ENCODE measurements around the gene FBXW7. TPM values are rescaled to one million over a fixed set of nuclear protein-coding genes. Genes with fewer than 3 reads are reported as not detected.

The FBXW7 gene
- total and polyA plus RNA-seq, 4 donors, result 6.5 to 62.7 (median 32.5) TPM

DNA sequence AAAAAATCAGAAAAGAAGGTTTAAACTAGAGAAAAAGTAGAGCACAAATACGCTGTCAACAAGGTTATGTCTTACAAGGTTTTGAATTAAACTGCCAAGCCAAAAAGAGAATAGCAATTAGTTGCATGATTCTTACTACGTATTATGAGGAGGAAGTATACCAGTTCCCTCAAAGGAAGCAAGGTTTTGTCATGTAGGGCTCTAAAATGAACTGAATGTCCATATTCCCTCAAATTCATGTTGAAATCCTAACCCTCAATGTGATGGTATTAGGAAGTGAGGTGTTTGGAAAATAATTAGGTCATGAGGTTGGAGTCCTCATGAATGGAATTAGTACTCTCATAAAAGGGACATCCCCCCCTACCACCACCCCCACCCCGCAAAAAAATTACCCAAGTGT is 201.0 kb downstream of the FBXW7 start:
- 62 to 63% methylated on average over 3 of the region's 3 CpGs for whole genome bisulfite sequencing, 2 donors
- ATAC-seq (ENCODE audit: low FRiP score), result no peak

DNA sequence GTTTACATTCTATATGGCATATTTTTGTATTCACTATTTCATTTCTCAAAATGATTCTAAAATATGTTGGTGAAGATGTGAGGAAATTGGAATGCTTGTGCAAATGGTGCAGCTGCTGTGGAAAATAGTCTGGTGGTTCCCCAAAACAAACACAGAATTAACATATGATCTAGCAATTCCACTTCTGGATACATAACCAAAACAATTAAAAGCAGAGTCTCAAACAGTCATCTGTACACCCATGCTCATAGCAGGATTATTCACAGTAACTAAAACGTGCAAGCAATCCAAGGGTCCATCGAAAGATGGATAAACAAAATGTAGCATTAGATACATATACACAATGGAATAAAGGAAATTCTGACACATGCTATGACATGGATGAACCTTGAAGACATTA is 204.8 kb downstream of the FBXW7 start:
- WGBS, 2 donors, result 91 to 94% methylated on average over 2 of the region's 2 CpGs
- Histone ChIP-seq H3K36me3 (ENCODE audit: control insufficient read depth in 1 of 2, insufficient read depth in 2 of 2, low read length in 1 of 2) (no peaks in the 10 kb centered on the region), H3K27ac (ENCODE audit: low read depth in 1 of 2, low read length in 2 of 2) (no peak overlapping the region), H3K4me3 (ENCODE audit: low read length in 2 of 2) (no peak overlapping the region), H3K27me3 (ENCODE audit: control insufficient read depth in 1 of 2, insufficient read depth in 2 of 2, low read length in 1 of 2) (no peaks in the 10 kb centered on the region), H3K9me3 (ENCODE audit: control insufficient read depth, low read length) (no peaks in the 10 kb centered on the region), H3K4me1 (ENCODE audit: control insufficient read depth in 1 of 2, insufficient read depth in 2 of 2, low read length in 2 of 2) (no peaks in the 10 kb centered on the region)
- DNase-seq (no peak), ATAC-seq (ENCODE audit: low FRiP score) (no peak)
- intact Hi-C loops (cut with DNase I), result no loop called here

More for the DNA sequence above, 201.0 kb downstream of the FBXW7 start:
- no peaks in the 10 kb centered on the region for H3K4me1 ChIP-seq (ENCODE audit: control insufficient read depth in 1 of 2, insufficient read depth in 2 of 2, low read length in 2 of 2)
- no peaks in the 10 kb centered on the region for H3K36me3 ChIP-seq (ENCODE audit: control insufficient read depth in 1 of 2, insufficient read depth in 2 of 2, low read length in 1 of 2)
- no peak overlapping the region for H3K27ac ChIP-seq (ENCODE audit: low read depth in 1 of 2, low read length in 2 of 2)
- H3K4me3 ChIP-seq (ENCODE audit: low read length in 2 of 2), result no peak overlapping the region
- no peaks in the 10 kb centered on the region for H3K9me3 ChIP-seq (ENCODE audit: control insufficient read depth, low read length)
- intact Hi-C loops (cut with DNase I), result no loop called here
- no peak for DNase-seq
- no peaks in the 10 kb centered on the region for H3K27me3 ChIP-seq (ENCODE audit: control insufficient read depth in 1 of 2, insufficient read depth in 2 of 2, low read length in 1 of 2)

DNA sequence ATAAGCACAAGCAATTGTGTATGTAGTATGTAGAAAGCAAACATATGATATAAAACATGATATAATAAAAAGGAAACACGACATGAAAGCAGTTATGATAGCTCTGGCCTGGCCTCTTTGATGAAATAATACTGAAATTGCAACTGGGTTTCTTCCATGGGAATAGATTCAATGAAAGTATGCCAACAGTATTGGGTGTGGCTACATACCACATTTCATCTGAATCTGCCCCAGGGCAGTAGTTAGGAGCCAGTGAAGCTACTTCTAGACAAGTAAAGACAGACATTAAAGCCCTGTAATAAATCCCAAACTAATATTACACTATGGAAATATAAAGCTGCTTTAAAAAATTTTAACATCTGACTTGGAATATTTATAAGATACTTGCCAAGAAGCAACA is 207.3 kb downstream of the FBXW7 start:
- Histone ChIP-seq H3K4me3 (ENCODE audit: low read length in 2 of 2) (no peak overlapping the region), H3K27me3 (ENCODE audit: control insufficient read depth in 1 of 2, insufficient read depth in 2 of 2, low read length in 1 of 2) (no peaks in the 10 kb centered on the region), H3K4me1 (ENCODE audit: control insufficient read depth in 1 of 2, insufficient read depth in 2 of 2, low read length in 2 of 2) (no peaks in the 10 kb centered on the region), H3K36me3 (ENCODE audit: control insufficient read depth in 1 of 2, insufficient read depth in 2 of 2, low read length in 1 of 2) (no peaks in the 10 kb centered on the region), H3K9me3 (ENCODE audit: control insufficient read depth, low read length) (no peaks in the 10 kb centered on the region), H3K27ac (ENCODE audit: low read depth in 1 of 2, low read length in 2 of 2) (no peak overlapping the region)
- intact Hi-C loops (cut with DNase I), result no loop called here
- no peak for ATAC-seq (ENCODE audit: low FRiP score)
- WGBS, 2 donors, result 62 to 79% methylated on average over 1 of the region's 1 CpG
- no peak for DNase-seq

DNA sequence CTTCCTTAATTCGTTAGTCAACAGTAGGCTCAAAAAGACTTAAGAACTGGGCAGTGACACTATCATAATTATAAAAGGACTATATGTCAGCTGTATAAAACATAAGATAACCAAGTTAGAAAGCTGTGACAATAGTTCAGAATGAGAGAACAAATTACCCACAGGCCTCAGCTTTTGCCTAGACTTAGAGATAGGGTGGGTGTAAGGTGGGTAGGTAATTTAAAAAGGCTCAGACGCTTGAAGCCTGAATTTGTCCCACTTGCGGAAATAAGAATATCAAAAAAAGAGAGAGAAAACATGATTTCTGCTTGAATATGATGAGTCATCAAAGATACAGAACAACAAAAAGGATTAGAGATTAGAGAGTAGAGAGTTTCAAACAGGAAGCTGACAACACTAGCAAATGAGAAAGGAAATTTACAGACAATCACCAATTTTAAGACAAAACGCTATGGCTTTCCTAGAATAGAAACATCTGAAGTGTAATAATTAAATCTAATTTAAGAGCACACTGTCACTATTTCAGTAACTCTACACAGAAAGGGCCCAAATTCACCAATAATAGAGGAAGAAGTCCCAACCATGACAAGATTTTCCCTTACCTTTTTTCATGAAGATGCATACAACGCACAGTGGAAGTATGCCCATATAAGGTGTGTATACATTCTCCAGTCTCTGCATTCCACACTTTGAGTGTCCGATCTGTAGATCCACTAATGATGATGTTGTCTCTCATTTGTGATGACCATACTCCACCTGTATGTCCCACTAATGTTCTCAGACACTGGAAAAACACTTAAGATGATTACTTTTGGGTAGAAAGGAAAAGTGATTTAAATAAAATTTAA is 208.1 kb downstream of the FBXW7 start:
- 93 to 95% methylated on average over 6 of the region's 6 CpGs for WGBS, 2 donors
- DNase-seq, result no peak
- no peak for ATAC-seq (ENCODE audit: low FRiP score)

DNA sequence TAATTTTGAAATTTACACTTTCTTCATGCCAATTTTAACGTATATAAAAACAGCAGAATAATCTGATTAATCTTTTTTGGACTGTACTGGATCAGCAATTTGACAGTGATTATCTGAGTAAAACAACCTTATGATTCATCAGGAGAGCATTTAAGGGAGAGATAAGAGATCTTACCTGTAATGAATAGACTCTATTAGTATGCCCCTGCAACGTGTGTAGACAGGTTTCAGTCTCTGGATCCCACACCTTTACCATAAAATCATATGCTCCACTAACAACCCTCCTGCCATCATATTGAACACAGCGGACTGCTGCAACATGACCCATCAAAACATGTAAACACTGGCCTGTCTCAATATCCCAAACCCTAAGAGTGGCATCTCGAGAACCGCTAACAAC is 210.1 kb downstream of the FBXW7 start:
- ATAC-seq (ENCODE audit: low FRiP score), result no peak
- intact Hi-C loops (cut with DNase I), result no loop called here
- no peak for DNase-seq

More for the DNA sequence above, 208.1 kb downstream of the FBXW7 start:
- no peaks in the 10 kb centered on the region for H3K9me3 ChIP-seq (ENCODE audit: control insufficient read depth, low read length)
- H3K4me1 ChIP-seq (ENCODE audit: control insufficient read depth in 1 of 2, insufficient read depth in 2 of 2, low read length in 2 of 2), result no peaks in the 10 kb centered on the region
- no peak overlapping the region for H3K4me3 ChIP-seq (ENCODE audit: low read length in 2 of 2)
- H3K27ac ChIP-seq (ENCODE audit: low read depth in 1 of 2, low read length in 2 of 2), result no peak overlapping the region
- intact Hi-C loops (cut with DNase I), result no loop called here
- H3K36me3 ChIP-seq (ENCODE audit: control insufficient read depth in 1 of 2, insufficient read depth in 2 of 2, low read length in 1 of 2), result no peaks in the 10 kb centered on the region
- H3K27me3 ChIP-seq (ENCODE audit: control insufficient read depth in 1 of 2, insufficient read depth in 2 of 2, low read length in 1 of 2), result no peaks in the 10 kb centered on the region

DNA sequence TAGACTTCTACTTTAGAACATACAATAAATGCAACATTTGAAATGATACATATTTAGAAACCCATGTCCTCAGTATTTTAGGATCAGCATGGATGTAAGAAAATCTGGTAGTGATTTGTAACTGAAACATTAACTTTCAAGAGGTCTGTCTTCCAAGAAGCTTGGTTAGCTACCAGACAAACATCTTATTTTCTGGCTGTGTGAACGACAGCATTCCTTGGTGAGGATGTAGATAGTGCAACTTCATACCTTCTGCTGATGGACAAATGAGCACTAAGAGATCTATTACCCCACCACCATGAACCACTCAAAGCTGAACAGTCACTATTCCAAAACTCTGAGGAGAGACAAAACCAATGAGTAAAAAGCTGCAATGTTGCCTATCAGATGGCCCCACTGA is 212.7 kb downstream of the FBXW7 start:
- Histone ChIP-seq H3K36me3 (ENCODE audit: control insufficient read depth in 1 of 2, insufficient read depth in 2 of 2, low read length in 1 of 2) (peaks cover 0 to 3% of the 10 kb centered on the region in 2 donors), H3K9me3 (ENCODE audit: control insufficient read depth, low read length) (no peaks in the 10 kb centered on the region), H3K27ac (ENCODE audit: low read depth in 1 of 2, low read length in 2 of 2) (no peak overlapping the region), H3K4me1 (ENCODE audit: control insufficient read depth in 1 of 2, insufficient read depth in 2 of 2, low read length in 2 of 2) (no peaks in the 10 kb centered on the region), H3K27me3 (ENCODE audit: control insufficient read depth in 1 of 2, insufficient read depth in 2 of 2, low read length in 1 of 2) (no peaks in the 10 kb centered on the region), H3K4me3 (ENCODE audit: low read length in 2 of 2) (no peak overlapping the region)
- no peak for ATAC-seq (ENCODE audit: low FRiP score)
- DNase-seq, result no peak
- intact Hi-C loops (cut with DNase I), result no loop called here
- 67 to 76% methylated on average over 1 of the region's 1 CpG for WGBS, 2 donors

More for the DNA sequence above, 210.1 kb downstream of the FBXW7 start:
- no peaks in the 10 kb centered on the region for H3K27me3 ChIP-seq (ENCODE audit: control insufficient read depth in 1 of 2, insufficient read depth in 2 of 2, low read length in 1 of 2)
- no peak overlapping the region for H3K27ac ChIP-seq (ENCODE audit: low read depth in 1 of 2, low read length in 2 of 2)
- WGBS, 2 donors, result 94 to 96% methylated on average over 5 of the region's 5 CpGs
- H3K36me3 ChIP-seq (ENCODE audit: control insufficient read depth in 1 of 2, insufficient read depth in 2 of 2, low read length in 1 of 2), result peaks cover 0 to 3% of the 10 kb centered on the region in 2 donors
- no peaks in the 10 kb centered on the region for H3K4me1 ChIP-seq (ENCODE audit: control insufficient read depth in 1 of 2, insufficient read depth in 2 of 2, low read length in 2 of 2)
- H3K4me3 ChIP-seq (ENCODE audit: low read length in 2 of 2), result no peak overlapping the region
- no peaks in the 10 kb centered on the region for H3K9me3 ChIP-seq (ENCODE audit: control insufficient read depth, low read length)

DNA sequence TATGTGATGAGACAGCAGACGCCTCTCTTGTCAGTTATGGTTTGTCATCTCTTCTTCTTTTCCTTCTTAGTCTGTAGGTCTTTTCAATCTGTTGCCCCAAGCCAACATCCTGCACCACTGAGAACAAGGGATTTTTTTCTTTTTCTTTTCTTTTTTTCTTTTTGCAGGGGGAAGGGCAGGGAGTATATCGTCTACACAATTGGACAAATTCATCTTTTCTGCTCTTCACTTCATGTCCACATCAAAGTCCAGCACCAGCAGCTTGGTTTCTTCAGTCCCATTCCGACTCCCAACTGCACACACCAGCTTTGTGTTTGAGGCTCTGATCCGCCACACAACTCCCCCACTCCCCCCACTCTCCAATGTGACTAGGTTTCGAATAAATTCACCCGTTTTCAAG is 213.2 kb downstream of the FBXW7 start:
- 91 to 93% methylated on average over 6 of the region's 6 CpGs for WGBS, 2 donors
- no peaks in the 10 kb centered on the region for H3K9me3 ChIP-seq (ENCODE audit: control insufficient read depth, low read length)
- intact Hi-C loops (cut with DNase I), result no loop called here

DNA sequence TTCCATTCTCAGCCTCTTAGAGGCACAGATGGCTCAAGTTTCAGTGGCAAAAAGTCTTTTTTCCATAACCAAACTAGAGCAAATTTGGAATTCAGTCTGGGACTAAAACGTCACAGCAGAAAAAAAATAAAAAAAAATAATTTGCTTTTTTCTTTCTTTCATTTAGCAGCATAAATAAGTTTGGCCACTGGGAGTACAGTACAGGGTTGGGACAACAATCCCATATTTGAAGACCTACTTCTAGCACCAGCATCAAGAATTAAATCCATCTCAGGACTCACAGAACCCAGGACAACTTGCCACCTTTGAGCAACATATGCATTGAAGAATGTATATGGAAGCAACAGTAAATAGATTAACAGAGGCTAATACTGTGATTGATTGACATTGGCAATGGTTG is 214.0 kb downstream of the FBXW7 start:
- Histone ChIP-seq H3K4me1 (ENCODE audit: control insufficient read depth in 1 of 2, insufficient read depth in 2 of 2, low read length in 2 of 2) (no peaks in the 10 kb centered on the region), H3K4me3 (ENCODE audit: low read length in 2 of 2) (no peak overlapping the region), H3K27ac (ENCODE audit: low read depth in 1 of 2, low read length in 2 of 2) (no peak overlapping the region), H3K36me3 (ENCODE audit: control insufficient read depth in 1 of 2, insufficient read depth in 2 of 2, low read length in 1 of 2) (peaks cover 0 to 3% of the 10 kb centered on the region in 2 donors), H3K27me3 (ENCODE audit: control insufficient read depth in 1 of 2, insufficient read depth in 2 of 2, low read length in 1 of 2) (no peaks in the 10 kb centered on the region), H3K9me3 (ENCODE audit: control insufficient read depth, low read length) (no peaks in the 10 kb centered on the region)
- intact Hi-C loops (cut with DNase I), result no loop called here
- no peak for ATAC-seq (ENCODE audit: low FRiP score)
- DNase-seq, result no peak
- WGBS, 2 donors, result 17 to 25% methylated on average over 1 of the region's 1 CpG

More for the DNA sequence above, 213.2 kb downstream of the FBXW7 start:
- no peak for DNase-seq
- Histone ChIP-seq H3K4me1 (ENCODE audit: control insufficient read depth in 1 of 2, insufficient read depth in 2 of 2, low read length in 2 of 2) (no peaks in the 10 kb centered on the region), H3K27me3 (ENCODE audit: control insufficient read depth in 1 of 2, insufficient read depth in 2 of 2, low read length in 1 of 2) (no peaks in the 10 kb centered on the region), H3K36me3 (ENCODE audit: control insufficient read depth in 1 of 2, insufficient read depth in 2 of 2, low read length in 1 of 2) (peaks cover 0 to 3% of the 10 kb centered on the region in 2 donors), H3K27ac (ENCODE audit: low read depth in 1 of 2, low read length in 2 of 2) (no peak overlapping the region), H3K4me3 (ENCODE audit: low read length in 2 of 2) (no peak overlapping the region)
- no peak for ATAC-seq (ENCODE audit: low FRiP score)

DNA sequence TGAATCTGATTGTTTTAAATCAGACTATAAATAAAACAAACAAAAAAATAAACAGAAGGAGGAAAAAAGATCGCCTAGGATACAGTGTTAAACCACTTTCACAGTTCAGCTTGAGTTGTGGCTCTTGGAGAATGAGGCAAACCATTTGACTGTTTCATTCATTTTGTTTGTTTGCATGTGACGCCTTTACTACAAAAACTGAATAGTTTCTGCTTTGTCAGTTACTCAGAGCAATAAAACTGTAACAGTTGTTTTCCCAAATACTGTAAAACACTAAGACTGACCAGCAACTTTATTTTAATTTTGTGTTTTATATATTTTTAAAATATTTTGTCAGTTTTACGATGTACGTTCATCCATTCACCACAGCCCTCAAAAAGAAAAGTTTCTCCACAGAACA is 214.5 kb downstream of the FBXW7 start:
- intact Hi-C loops (cut with DNase I), result no loop called here
- ATAC-seq (ENCODE audit: low FRiP score) (no peak), DNase-seq (no peak)
- no peaks in the 10 kb centered on the region for H3K9me3 ChIP-seq (ENCODE audit: control insufficient read depth, low read length)
- WGBS, 2 donors, result 93 to 94% methylated on average over 4 of the region's 4 CpGs
- no peak overlapping the region for H3K27ac ChIP-seq (ENCODE audit: low read depth in 1 of 2, low read length in 2 of 2)
- peaks cover 0 to 3% of the 10 kb centered on the region in 2 donors for H3K4me1 ChIP-seq (ENCODE audit: control insufficient read depth in 1 of 2, insufficient read depth in 2 of 2, low read length in 2 of 2)
- H3K36me3 ChIP-seq (ENCODE audit: control insufficient read depth in 1 of 2, insufficient read depth in 2 of 2, low read length in 1 of 2), result peaks cover 0 to 3% of the 10 kb centered on the region in 2 donors
- H3K27me3 ChIP-seq (ENCODE audit: control insufficient read depth in 1 of 2, insufficient read depth in 2 of 2, low read length in 1 of 2), result no peaks in the 10 kb centered on the region
- H3K4me3 ChIP-seq (ENCODE audit: low read length in 2 of 2), result no peak overlapping the region

Data from aorta (tissue), 5 donors.